ENCODE results near the gene TRIM66. TPM values are rescaled to one million over a fixed set of nuclear protein-coding genes. Genes with fewer than 3 reads are reported as not detected.

TRIM66 gene
- polyA plus RNA-seq, 4 donors, result 1.4 to 6.0 (median 4.0) TPM

DNA sequence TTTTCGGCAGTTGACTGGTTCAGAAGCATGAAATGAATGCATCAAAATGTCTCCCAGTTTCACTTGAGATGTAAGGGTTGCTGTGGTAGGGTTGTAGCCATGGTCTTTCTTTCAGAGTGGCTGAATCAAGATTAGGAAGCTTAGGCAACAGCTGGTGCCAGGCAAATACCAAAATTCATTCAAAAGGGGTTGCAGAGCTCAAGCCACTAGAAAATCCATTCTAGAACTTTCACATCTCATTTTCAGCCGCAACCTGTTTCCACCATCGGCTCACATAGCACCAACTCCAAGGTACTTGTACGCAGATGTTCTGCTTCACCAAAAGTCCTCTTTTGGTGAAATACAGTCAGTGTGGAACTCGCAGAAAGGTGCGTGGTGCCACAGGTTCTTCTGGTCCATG, 48.0 kb downstream of the TRIM66 start:
- 94 to 96% (median 94%) methylated on average over 6 of the region's 6 CpGs for WGBS, 3 donors
- H3K36me3 ChIP-seq (ENCODE audit: control insufficient read depth in 3 of 3, insufficient read depth in 2 of 3, low read depth in 1 of 3, low read length in 3 of 3), result peaks cover 0 to 35% (median 18%) of the 10 kb centered on the region in 3 donors
- H3K27me3 ChIP-seq (ENCODE audit: control insufficient read depth in 3 of 3, insufficient read depth in 3 of 3, low read length in 3 of 3), result no peaks in the 10 kb centered on the region
- FAIRE-seq (no peak), DNase-seq (no peak)
- H3K4me3 ChIP-seq (ENCODE audit: low read depth in 1 of 3, low read length in 3 of 3), result no peak overlapping the region
- no peak overlapping the region for H3K27ac ChIP-seq (ENCODE audit: low read depth in 1 of 3, low read length in 2 of 3)
- H3K9me3 ChIP-seq (ENCODE audit: control insufficient read depth in 2 of 2, insufficient read depth in 1 of 2, low read depth in 1 of 2, low read length in 1 of 2), result peaks cover 0 to 15% of the 10 kb centered on the region in 2 donors
- H3K4me1 ChIP-seq (ENCODE audit: control insufficient read depth in 3 of 3, insufficient read depth in 2 of 3, low read depth in 1 of 3, low read length in 2 of 3), result no peaks in the 10 kb centered on the region

DNA sequence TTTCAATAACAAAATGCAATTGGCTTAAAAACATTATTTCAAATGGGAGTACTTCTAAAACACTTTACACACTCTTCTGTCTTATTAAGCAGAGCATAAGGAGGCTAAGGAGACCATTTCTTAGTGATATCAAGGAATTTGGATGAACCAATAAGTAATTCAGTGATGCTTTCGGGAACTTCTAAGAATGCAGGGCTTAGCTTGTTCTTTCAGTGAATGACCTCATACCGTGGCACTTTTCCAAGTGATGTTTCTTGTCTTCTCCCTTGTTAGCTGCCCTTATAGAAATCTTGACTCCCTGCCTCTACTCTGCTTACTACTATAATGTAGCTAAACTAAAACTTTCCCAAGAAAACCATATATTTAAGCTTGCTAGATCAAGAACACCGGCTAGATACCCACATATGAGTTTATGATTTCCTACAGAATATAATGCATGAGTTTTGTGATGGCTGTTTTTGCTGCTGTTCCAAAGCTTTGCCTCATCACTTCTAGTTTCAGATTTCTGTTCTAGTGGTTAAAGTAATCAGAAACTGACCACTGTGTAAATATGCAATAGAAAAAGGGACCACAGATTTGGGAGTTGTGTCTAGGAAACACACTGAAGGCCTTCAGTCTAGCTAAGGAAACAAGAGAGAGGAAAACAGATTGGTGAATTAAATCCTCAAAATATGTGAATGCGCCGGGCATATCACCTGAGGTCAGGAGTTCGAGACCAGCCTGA, 50.9 kb downstream of the TRIM66 start:
- Histone ChIP-seq H3K27me3 (ENCODE audit: control insufficient read depth in 3 of 3, insufficient read depth in 3 of 3, low read length in 3 of 3) (no peaks in the 10 kb centered on the region), H3K36me3 (ENCODE audit: control insufficient read depth in 3 of 3, insufficient read depth in 2 of 3, low read depth in 1 of 3, low read length in 3 of 3) (peaks cover 0 to 24% (median 17%) of the 10 kb centered on the region in 3 donors), H3K4me1 (ENCODE audit: control insufficient read depth in 3 of 3, insufficient read depth in 2 of 3, low read depth in 1 of 3, low read length in 2 of 3) (no peaks in the 10 kb centered on the region), H3K9me3 (ENCODE audit: control insufficient read depth in 2 of 2, insufficient read depth in 1 of 2, low read depth in 1 of 2, low read length in 1 of 2) (peaks cover 0 to 11% of the 10 kb centered on the region in 2 donors), H3K27ac (ENCODE audit: low read depth in 1 of 3, low read length in 2 of 3) (no peak overlapping the region), H3K4me3 (ENCODE audit: low read depth in 1 of 3, low read length in 3 of 3) (no peak overlapping the region)
- no peak for FAIRE-seq
- WGBS, 3 donors, result 73 to 94% (median 91%) methylated on average over 6 of the region's 6 CpGs
- peak in 1 of 2 donors; percentile 35 for DNase-seq

DNA sequence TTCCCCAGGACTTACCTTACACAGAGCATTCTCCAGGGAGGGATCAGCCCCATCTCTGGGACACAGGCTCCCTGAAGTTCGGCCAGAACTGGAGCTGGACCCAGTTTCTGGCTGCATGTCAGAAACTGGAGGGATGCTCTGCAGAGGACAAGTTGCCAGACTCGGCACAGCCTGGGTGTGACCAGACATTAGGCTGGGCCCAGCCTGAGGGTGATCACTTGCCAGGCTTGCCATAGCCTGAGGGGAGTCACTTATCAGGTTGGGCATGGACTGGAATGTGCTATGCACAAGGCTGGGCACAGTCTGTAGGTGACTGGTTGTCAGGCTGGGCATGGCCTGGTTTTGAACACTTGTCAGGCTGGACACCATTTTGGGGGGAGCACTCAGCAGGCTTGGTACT, 57.8 kb downstream of the TRIM66 start:
- Histone ChIP-seq H3K4me1 (ENCODE audit: control insufficient read depth in 3 of 3, insufficient read depth in 2 of 3, low read depth in 1 of 3, low read length in 2 of 3) (no peaks in the 10 kb centered on the region), H3K36me3 (ENCODE audit: control insufficient read depth in 3 of 3, insufficient read depth in 2 of 3, low read depth in 1 of 3, low read length in 3 of 3) (peaks cover 4 to 47% (median 27%) of the 10 kb centered on the region in 3 donors), H3K27me3 (ENCODE audit: control insufficient read depth in 3 of 3, insufficient read depth in 3 of 3, low read length in 3 of 3) (no peaks in the 10 kb centered on the region), H3K4me3 (ENCODE audit: low read depth in 1 of 3, low read length in 3 of 3) (no peak overlapping the region), H3K9me3 (ENCODE audit: control insufficient read depth in 2 of 2, insufficient read depth in 1 of 2, low read depth in 1 of 2, low read length in 1 of 2) (no peaks in the 10 kb centered on the region), H3K27ac (ENCODE audit: low read depth in 1 of 3, low read length in 2 of 3) (no peak overlapping the region)
- FAIRE-seq (no peak), DNase-seq (no peak)
- 89 to 90% (median 90%) methylated on average over 2 of the region's 2 CpGs for WGBS, 3 donors

DNA sequence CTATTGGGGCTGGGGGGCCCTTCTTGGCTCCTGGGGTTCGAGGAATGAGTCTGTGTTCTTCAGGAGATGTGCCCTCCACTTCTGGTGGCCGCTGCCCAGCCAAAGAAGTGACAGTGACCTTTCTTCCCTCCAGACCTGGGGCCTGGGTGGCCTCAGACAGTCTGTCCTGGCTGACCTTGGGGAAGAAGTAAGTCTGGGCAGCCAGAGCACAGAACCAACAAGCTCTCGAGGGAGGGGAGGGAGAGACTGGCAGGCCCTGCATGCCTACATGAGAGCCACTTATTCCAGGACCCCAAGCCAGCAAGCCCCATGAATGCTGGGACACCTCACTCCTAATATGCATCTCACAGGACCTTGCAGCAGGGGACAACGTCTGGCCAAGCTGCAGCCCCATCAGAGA, 61.3 kb downstream of the TRIM66 start:
- Histone ChIP-seq H3K27ac (ENCODE audit: low read depth in 1 of 3, low read length in 2 of 3) (no peak overlapping the region), H3K4me1 (ENCODE audit: control insufficient read depth in 3 of 3, insufficient read depth in 2 of 3, low read depth in 1 of 3, low read length in 2 of 3) (no peaks in the 10 kb centered on the region), H3K36me3 (ENCODE audit: control insufficient read depth in 3 of 3, insufficient read depth in 2 of 3, low read depth in 1 of 3, low read length in 3 of 3) (peaks cover 11 to 78% (median 29%) of the 10 kb centered on the region in 3 donors), H3K27me3 (ENCODE audit: control insufficient read depth in 3 of 3, insufficient read depth in 3 of 3, low read length in 3 of 3) (no peaks in the 10 kb centered on the region), H3K9me3 (ENCODE audit: control insufficient read depth in 2 of 2, insufficient read depth in 1 of 2, low read depth in 1 of 2, low read length in 1 of 2) (no peaks in the 10 kb centered on the region), H3K4me3 (ENCODE audit: low read depth in 1 of 3, low read length in 3 of 3) (no peak overlapping the region)
- DNase-seq (no peak), FAIRE-seq (no peak)
- WGBS, 3 donors, result 83 to 87% (median 85%) methylated on average over 4 of the region's 4 CpGs

DNA sequence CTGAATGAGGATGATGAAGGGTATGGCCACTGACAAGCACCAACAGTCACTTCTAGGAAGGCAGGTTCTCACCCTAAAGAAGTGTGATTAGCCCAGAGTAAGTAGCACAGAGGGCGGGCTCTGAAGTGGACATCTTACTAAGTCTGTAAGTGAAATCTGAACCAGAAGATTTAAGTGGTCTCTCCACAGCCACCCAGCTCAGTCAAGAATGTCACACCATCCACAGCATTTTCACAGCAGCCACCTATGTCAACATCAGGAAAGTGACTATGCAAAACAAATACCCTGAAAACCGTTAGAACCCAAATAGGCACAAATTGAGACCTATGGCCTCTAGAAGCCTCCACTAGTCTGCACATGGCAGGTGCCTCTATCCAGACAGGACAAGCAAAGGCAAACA, 65.4 kb downstream of the TRIM66 start:
- 78 to 91% (median 88%) methylated on average over 2 of the region's 2 CpGs for WGBS, 3 donors
- Histone ChIP-seq H3K27me3 (ENCODE audit: control insufficient read depth in 3 of 3, insufficient read depth in 3 of 3, low read length in 3 of 3) (no peaks in the 10 kb centered on the region), H3K36me3 (ENCODE audit: control insufficient read depth in 3 of 3, insufficient read depth in 2 of 3, low read depth in 1 of 3, low read length in 3 of 3) (peaks cover 6 to 57% (median 12%) of the 10 kb centered on the region in 3 donors), H3K9me3 (ENCODE audit: control insufficient read depth in 2 of 2, insufficient read depth in 1 of 2, low read depth in 1 of 2, low read length in 1 of 2) (no peaks in the 10 kb centered on the region), H3K27ac (ENCODE audit: low read depth in 1 of 3, low read length in 2 of 3) (no peak overlapping the region), H3K4me1 (ENCODE audit: control insufficient read depth in 3 of 3, insufficient read depth in 2 of 3, low read depth in 1 of 3, low read length in 2 of 3) (no peaks in the 10 kb centered on the region), H3K4me3 (ENCODE audit: low read depth in 1 of 3, low read length in 3 of 3) (no peak overlapping the region)
- FAIRE-seq, result no peak
- no peak for DNase-seq

DNA sequence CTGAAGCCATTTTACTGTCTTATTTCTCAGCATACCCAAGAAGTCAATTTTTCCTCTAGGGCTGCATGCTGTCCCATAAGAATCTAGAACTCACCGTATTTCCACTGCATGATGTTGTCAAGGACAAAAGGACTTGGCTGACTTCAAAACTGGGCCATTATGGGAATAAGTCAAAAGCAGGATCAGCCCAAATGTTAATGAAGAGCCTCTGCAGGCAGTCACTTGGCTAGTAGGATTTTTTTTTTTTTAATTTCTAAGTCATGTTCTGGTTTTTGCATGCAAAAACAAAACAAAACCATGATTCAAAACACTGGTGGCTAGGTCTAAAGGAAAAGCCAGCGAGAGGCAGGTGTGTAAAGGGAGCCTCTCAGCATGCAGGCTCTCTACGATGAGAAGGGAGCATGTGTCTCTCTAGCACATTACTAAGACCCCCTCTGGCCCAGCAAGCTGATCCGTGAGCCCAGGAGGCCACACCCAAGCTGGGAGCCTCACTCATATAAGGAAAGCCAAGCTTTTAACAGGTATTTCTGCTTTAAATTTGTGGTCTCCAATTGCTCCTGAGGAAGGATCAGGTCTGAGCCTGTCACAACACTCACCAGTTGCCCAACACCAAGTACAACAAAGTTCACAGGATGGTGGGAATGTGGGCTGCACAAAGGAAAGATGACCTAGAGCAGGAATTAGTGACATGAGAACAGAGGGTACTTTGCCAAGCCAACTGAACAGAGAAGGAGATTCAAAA, 67.0 kb downstream of the TRIM66 start:
- Histone ChIP-seq H3K4me3 (ENCODE audit: low read depth in 1 of 3, low read length in 3 of 3) (no peak overlapping the region), H3K27ac (ENCODE audit: low read depth in 1 of 3, low read length in 2 of 3) (no peak overlapping the region), H3K27me3 (ENCODE audit: control insufficient read depth in 3 of 3, insufficient read depth in 3 of 3, low read length in 3 of 3) (no peaks in the 10 kb centered on the region), H3K9me3 (ENCODE audit: control insufficient read depth in 2 of 2, insufficient read depth in 1 of 2, low read depth in 1 of 2, low read length in 1 of 2) (no peaks in the 10 kb centered on the region), H3K4me1 (ENCODE audit: control insufficient read depth in 3 of 3, insufficient read depth in 2 of 3, low read depth in 1 of 3, low read length in 2 of 3) (no peaks in the 10 kb centered on the region), H3K36me3 (ENCODE audit: control insufficient read depth in 3 of 3, insufficient read depth in 2 of 3, low read depth in 1 of 3, low read length in 3 of 3) (peaks cover 6 to 42% (median 6%) of the 10 kb centered on the region in 3 donors)
- DNase-seq (no peak), FAIRE-seq (no peak)
- WGBS, 3 donors, result 91 to 95% (median 93%) methylated on average over 4 of the region's 4 CpGs

DNA sequence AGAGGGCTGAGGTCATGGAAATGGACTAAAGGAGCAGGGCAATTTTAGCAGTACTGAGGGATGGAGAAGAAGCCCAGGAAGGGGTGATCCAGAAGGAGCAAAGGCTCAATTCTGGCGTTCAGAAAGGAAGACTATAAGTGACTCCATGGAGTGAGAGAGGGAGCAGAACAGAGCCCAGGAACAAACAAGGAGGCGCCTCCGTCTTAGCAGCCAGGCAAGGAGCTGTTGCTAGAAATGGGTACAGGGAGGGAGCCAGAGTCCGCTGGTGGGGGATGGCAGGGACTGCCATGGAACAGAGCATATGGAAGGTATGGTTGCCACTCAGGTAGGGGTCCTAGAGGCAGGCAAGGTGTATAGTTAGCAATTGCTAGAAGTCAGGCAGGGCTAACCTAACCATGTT, 68.0 kb downstream of the TRIM66 start:
- WGBS, 3 donors, result 91 to 98% (median 93%) methylated on average over 4 of the region's 4 CpGs
- FAIRE-seq (no peak), DNase-seq (no peak)
- Histone ChIP-seq H3K9me3 (ENCODE audit: control insufficient read depth in 2 of 2, insufficient read depth in 1 of 2, low read depth in 1 of 2, low read length in 1 of 2) (no peaks in the 10 kb centered on the region), H3K4me3 (ENCODE audit: low read depth in 1 of 3, low read length in 3 of 3) (no peak overlapping the region), H3K27me3 (ENCODE audit: control insufficient read depth in 3 of 3, insufficient read depth in 3 of 3, low read length in 3 of 3) (no peaks in the 10 kb centered on the region), H3K4me1 (ENCODE audit: control insufficient read depth in 3 of 3, insufficient read depth in 2 of 3, low read depth in 1 of 3, low read length in 2 of 3) (no peaks in the 10 kb centered on the region), H3K27ac (ENCODE audit: low read depth in 1 of 3, low read length in 2 of 3) (no peak overlapping the region), H3K36me3 (ENCODE audit: control insufficient read depth in 3 of 3, insufficient read depth in 2 of 3, low read depth in 1 of 3, low read length in 3 of 3) (peaks cover 6 to 33% (median 6%) of the 10 kb centered on the region in 3 donors)

DNA sequence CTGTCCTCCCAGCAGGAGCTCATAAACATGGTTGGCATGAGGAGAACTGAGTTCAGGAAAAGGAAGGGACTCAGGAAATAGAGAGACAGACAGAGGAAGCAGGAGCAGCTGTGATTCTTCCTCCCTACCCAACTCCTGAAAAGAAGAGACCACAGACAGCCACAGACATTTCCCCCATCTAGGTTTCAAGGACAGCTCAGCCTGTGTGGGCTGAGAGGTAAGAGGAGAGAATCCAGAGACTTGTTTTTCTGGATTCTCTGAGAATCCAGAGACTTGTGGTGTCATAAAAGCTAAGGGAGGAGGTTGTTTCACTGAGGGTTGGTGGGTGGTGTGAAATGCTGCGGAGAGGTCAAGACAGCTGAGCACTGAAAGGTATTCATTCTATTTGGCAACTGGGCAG, 69.4 kb downstream of the TRIM66 start:
- Histone ChIP-seq H3K27ac (ENCODE audit: low read depth in 1 of 3, low read length in 2 of 3) (no peak overlapping the region), H3K4me3 (ENCODE audit: low read depth in 1 of 3, low read length in 3 of 3) (no peak overlapping the region), H3K4me1 (ENCODE audit: control insufficient read depth in 3 of 3, insufficient read depth in 2 of 3, low read depth in 1 of 3, low read length in 2 of 3) (no peaks in the 10 kb centered on the region), H3K9me3 (ENCODE audit: control insufficient read depth in 2 of 2, insufficient read depth in 1 of 2, low read depth in 1 of 2, low read length in 1 of 2) (no peaks in the 10 kb centered on the region), H3K36me3 (ENCODE audit: control insufficient read depth in 3 of 3, insufficient read depth in 2 of 3, low read depth in 1 of 3, low read length in 3 of 3) (peaks cover 4 to 20% (median 6%) of the 10 kb centered on the region in 3 donors), H3K27me3 (ENCODE audit: control insufficient read depth in 3 of 3, insufficient read depth in 3 of 3, low read length in 3 of 3) (no peaks in the 10 kb centered on the region)
- no peak for FAIRE-seq
- 91 to 97% (median 96%) methylated on average over 1 of the region's 1 CpG for WGBS, 3 donors
- DNase-seq, result no peak
